HepG2 (cell line): ENCODE data around the gene RASSF6. TPM values are rescaled to one million over a fixed set of nuclear protein-coding genes. Genes with fewer than 3 reads are reported as not detected.

Experiments used
- ARHGAP35 ChIP-seq: sonication (generic); formaldehyde crosslinking; IDR thresholded peaks from 2 replicates; pipeline ENCODE4 v1.9.0; 2022; ENCODE audit warnings: mild to moderate bottlenecking, inconsistent platforms, moderate library complexity, missing genetic modification reagents, borderline replicate concordance
- GLI4 ChIP-seq: sonication (generic); formaldehyde crosslinking; IDR thresholded peaks from 2 replicates; pipeline ENCODE4 v1.5.1; 2020; ENCODE audit warnings: missing genetic modification reagents, mild to moderate bottlenecking, moderate library complexity, borderline replicate concordance
- HNRNPK ChIP-seq: fragments of 200-400 bp; formaldehyde crosslinking; IDR thresholded peaks from 2 replicates; pipeline ENCODE4 v1.6.1; 2018; ENCODE audit warnings: low read length, low read depth, moderate library complexity, mild to moderate bottlenecking; ENCODE audit not compliant: poor library complexity, severe bottlenecking
- RFX1 ChIP-seq: fragments of 450-650 bp; IDR thresholded peaks from 2 replicates; pipeline ENCODE4 v1.6.1; 2017
- YEATS4 ChIP-seq: sonication (generic); formaldehyde crosslinking; IDR thresholded peaks from 2 replicates; pipeline ENCODE4 v1.4.0; 2020; ENCODE audit warnings: missing genetic modification reagents, borderline replicate concordance
- ZEB1 ChIP-seq: IDR thresholded peaks from 2 replicates; pipeline ENCODE4 v1.6.1; 2012; ENCODE audit warnings: mild to moderate bottlenecking, low read depth, inconsistent platforms; ENCODE audit not compliant: insufficient replicate concordance
- ZFP36 ChIP-seq: fragments of 150-350 bp; IDR thresholded peaks from 2 replicates; pipeline ENCODE4 v1.6.1; 2018; ENCODE audit warnings: borderline replicate concordance, low read length, low read depth; ENCODE audit not compliant: partially characterized antibody
- ZFP37 ChIP-seq: sonication (generic); formaldehyde crosslinking; IDR thresholded peaks from 2 replicates; pipeline ENCODE4 v1.4.0; 2020; ENCODE audit warnings: missing genetic modification reagents, borderline replicate concordance
- ZNF572 ChIP-seq: sonication (generic); formaldehyde crosslinking; IDR thresholded peaks from 2 replicates; pipeline ENCODE4 v1.5.1; 2020; ENCODE audit warnings: mild to moderate bottlenecking, missing genetic modification reagents
- polyA plus RNA-seq, 8 experiments: library from polyadenylated mRNA; depleted of rRNA in 3 of 8; stranded (reverse) in 7 of 8; unstranded in 1 of 8; fragments of >200 nt; fragmentation: Illumina TruSeq in 4 of 8; extraction: Trizol in 4 of 8; gene quantifications; 2 replicates each; pipeline versions ENCODE4 v1.2.1 to v1.2.3, GENCODE V29; 2011 to 2016; ENCODE audit warnings: low read depth in 4 of 8, missing spikeins in 1 of 8, mixed read lengths in 1 of 8; ENCODE audit not compliant: insufficient read depth in 1 of 8
- total RNA-seq, 5 experiments: library from RNA; depleted of rRNA; stranded (reverse); fragments of >200 nt; fragmentation: Illumina TruSeq; extraction: Trizol; gene quantifications; 2 replicates each; pipeline ENCODE4 v1.2.3, GENCODE V29; 2016; ENCODE audit warnings: low read depth in 1 of 5
- TF ChIP-seq, protein P1 (sequence below): sonication (generic); formaldehyde crosslinking; IDR thresholded peaks from 2 replicates; pipeline ENCODE4 v1.4.0; 2020; ENCODE audit warnings: missing genetic modification reagents, mild to moderate bottlenecking, borderline replicate concordance
- TF ChIP-seq, protein P2 (sequence below): sonication (generic); formaldehyde crosslinking; IDR thresholded peaks from 2 replicates; pipeline ENCODE4 v1.5.0; 2020; ENCODE audit warnings: missing genetic modification reagents
- TF ChIP-seq, protein P3 (sequence below): sonication (generic); formaldehyde crosslinking; IDR thresholded peaks from 2 replicates; pipeline ENCODE4 v1.8.1; 2023; ENCODE audit warnings: missing genetic modification reagents, inconsistent platforms, borderline replicate concordance
- TF ChIP-seq, protein P4 (sequence below): sonication (generic); formaldehyde crosslinking; IDR thresholded peaks from 2 replicates; pipeline ENCODE4 v1.8.0; 2022; ENCODE audit warnings: mild to moderate bottlenecking, missing genetic modification reagents, moderate library complexity

The RASSF6 gene
- total and polyA plus RNA-seq, 2 of the 13 experiments (the other 11 are each of a cell fraction or from before 2014, with no cell fraction given) = 0.03 to 0.11 TPM

DNA sequence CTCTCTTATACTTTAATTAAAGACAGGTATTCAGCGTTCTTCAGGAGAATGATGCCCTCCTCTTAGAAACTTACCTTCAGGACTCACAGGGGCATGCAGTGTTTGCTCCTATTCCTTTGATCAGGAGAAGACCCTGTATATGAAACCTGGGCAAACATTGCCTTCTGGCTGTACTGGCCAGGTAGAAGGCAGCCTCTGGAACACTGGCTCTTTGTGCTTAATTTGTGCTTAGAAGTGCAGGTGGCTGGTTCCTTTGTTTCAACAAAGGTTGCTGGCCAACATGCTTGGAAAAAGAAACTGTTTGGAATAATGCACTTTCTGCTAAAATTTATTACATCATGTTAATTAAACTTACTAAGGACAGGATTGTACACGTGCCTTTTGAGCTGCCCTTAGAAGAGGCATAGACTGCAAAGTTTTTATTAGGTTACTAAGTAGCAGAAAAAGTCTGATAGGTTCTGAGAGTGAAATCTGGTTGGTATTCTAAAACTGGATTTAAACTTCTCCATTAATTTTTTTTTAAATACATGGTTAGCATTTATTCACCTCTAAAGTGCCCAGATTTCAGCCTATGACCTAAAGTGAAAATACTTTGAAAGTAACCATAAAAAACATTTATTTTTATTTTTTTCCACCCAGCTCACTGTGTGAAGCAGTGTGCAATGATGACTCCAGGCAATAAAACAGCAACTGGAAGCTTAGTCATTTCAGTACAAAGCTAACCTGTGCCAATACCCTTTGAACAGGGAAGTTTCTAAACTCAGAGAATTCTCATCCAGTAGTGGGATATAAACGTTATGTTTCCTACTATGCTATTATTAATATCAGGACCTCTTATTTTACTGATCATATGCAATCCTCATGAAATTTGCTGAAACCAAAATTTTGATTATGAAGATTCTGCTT lies 11.3 kb downstream of the RASSF6 start (continued):
- no peak for TF ChIP-seq ZNF572
- TF ChIP-seq HNRNPK = no peak
- TF ChIP-seq ARHGAP35 (CRISPR knock-in tag) = no peak
- TF ChIP-seq, protein P1, sequence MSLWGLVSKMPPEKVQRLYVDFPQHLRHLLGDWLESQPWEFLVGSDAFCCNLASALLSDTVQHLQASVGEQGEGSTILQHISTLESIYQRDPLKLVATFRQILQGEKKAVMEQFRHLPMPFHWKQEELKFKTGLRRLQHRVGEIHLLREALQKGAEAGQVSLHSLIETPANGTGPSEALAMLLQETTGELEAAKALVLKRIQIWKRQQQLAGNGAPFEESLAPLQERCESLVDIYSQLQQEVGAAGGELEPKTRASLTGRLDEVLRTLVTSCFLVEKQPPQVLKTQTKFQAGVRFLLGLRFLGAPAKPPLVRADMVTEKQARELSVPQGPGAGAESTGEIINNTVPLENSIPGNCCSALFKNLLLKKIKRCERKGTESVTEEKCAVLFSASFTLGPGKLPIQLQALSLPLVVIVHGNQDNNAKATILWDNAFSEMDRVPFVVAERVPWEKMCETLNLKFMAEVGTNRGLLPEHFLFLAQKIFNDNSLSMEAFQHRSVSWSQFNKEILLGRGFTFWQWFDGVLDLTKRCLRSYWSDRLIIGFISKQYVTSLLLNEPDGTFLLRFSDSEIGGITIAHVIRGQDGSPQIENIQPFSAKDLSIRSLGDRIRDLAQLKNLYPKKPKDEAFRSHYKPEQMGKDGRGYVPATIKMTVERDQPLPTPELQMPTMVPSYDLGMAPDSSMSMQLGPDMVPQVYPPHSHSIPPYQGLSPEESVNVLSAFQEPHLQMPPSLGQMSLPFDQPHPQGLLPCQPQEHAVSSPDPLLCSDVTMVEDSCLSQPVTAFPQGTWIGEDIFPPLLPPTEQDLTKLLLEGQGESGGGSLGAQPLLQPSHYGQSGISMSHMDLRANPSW (CRISPR knock-in tag) = no peak
- TF ChIP-seq ZFP36 = no peak
- TF ChIP-seq, protein P2, sequence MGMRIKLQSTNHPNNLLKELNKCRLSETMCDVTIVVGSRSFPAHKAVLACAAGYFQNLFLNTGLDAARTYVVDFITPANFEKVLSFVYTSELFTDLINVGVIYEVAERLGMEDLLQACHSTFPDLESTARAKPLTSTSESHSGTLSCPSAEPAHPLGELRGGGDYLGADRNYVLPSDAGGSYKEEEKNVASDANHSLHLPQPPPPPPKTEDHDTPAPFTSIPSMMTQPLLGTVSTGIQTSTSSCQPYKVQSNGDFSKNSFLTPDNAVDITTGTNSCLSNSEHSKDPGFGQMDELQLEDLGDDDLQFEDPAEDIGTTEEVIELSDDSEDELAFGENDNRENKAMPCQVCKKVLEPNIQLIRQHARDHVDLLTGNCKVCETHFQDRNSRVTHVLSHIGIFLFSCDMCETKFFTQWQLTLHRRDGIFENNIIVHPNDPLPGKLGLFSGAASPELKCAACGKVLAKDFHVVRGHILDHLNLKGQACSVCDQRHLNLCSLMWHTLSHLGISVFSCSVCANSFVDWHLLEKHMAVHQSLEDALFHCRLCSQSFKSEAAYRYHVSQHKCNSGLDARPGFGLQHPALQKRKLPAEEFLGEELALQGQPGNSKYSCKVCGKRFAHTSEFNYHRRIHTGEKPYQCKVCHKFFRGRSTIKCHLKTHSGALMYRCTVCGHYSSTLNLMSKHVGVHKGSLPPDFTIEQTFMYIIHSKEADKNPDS (CRISPR knock-in tag) = no peak
- TF ChIP-seq GLI4 (CRISPR knock-in tag) = no peak
- TF ChIP-seq ZEB1 = peak; percentile 70
- TF ChIP-seq, protein P3, sequence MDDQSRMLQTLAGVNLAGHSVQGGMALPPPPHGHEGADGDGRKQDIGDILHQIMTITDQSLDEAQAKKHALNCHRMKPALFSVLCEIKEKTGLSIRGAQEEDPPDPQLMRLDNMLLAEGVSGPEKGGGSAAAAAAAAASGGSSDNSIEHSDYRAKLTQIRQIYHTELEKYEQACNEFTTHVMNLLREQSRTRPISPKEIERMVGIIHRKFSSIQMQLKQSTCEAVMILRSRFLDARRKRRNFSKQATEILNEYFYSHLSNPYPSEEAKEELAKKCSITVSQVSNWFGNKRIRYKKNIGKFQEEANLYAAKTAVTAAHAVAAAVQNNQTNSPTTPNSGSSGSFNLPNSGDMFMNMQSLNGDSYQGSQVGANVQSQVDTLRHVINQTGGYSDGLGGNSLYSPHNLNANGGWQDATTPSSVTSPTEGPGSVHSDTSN = no peak
- no peak for TF ChIP-seq YEATS4 (CRISPR knock-in tag)
- no peak for TF ChIP-seq ZFP37 (CRISPR knock-in tag)
- TF ChIP-seq, protein P4, sequence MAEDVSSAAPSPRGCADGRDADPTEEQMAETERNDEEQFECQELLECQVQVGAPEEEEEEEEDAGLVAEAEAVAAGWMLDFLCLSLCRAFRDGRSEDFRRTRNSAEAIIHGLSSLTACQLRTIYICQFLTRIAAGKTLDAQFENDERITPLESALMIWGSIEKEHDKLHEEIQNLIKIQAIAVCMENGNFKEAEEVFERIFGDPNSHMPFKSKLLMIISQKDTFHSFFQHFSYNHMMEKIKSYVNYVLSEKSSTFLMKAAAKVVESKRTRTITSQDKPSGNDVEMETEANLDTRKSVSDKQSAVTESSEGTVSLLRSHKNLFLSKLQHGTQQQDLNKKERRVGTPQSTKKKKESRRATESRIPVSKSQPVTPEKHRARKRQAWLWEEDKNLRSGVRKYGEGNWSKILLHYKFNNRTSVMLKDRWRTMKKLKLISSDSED (CRISPR knock-in tag) = no peak
- TF ChIP-seq RFX1 = no peak
